GM19467 (cell line): ENCODE measurements around the gene KIF17.
"Not testable (repeated sequence)": the region's sequence is repeated elsewhere in the genome, so short reads cannot be mapped to it uniquely, and the experiment has no call there.

Experiments
- ATAC-seq: cut with Tn5 transposase; IDR thresholded peaks from one replicate; pipeline ENCODE4 v1.9.1; 2021; ENCODE audit warnings: mild to moderate bottlenecking, moderate library complexity; ENCODE audit not compliant: unreplicated experiment

KIF17 gene

GRCh38 chr1:20693623-20694022, 24.2 kb downstream of the KIF17 start:
- ATAC-seq, result no peak

DNA sequence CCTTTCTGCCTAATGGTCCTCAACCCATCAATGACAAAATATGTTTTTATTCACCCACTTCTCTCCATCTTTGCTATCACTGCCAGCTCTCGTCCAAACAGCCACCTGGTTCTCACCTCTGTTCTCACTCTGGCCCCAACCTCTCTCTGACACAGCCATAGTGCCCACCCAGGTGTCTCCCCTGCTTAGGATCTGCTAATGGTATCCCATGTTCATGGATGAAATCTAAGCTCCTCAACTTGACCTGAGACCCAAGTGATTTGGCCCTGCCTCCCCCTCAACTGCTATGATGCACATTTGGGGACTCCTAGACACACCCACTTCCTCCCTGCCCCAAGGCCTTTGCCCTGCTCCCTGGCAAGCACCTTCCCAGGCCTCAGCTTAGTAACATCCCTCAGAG, 25.9 kb downstream of the KIF17 start:
- ATAC-seq, result no peak

DNA sequence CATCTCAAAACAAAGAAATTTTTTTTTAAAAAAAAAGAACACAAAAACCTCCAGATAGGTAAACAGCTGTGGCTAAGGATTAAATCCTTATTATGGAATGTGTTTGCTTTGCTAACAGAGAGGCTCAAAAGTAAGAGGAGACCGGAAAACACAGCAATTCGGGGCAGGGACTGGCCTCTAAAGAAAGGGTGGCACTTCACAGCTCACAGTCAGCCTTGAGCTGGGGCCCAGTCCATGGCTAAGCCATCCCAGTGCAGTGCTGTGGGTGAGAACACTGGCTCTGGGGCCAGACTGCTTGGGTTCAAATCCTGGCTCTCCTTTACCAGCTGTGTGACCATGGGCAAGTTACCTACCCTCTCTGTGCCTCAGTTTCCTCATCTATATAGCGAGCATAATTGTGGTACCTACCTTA, 28.2 kb downstream of the KIF17 start:
- no peak for ATAC-seq

DNA sequence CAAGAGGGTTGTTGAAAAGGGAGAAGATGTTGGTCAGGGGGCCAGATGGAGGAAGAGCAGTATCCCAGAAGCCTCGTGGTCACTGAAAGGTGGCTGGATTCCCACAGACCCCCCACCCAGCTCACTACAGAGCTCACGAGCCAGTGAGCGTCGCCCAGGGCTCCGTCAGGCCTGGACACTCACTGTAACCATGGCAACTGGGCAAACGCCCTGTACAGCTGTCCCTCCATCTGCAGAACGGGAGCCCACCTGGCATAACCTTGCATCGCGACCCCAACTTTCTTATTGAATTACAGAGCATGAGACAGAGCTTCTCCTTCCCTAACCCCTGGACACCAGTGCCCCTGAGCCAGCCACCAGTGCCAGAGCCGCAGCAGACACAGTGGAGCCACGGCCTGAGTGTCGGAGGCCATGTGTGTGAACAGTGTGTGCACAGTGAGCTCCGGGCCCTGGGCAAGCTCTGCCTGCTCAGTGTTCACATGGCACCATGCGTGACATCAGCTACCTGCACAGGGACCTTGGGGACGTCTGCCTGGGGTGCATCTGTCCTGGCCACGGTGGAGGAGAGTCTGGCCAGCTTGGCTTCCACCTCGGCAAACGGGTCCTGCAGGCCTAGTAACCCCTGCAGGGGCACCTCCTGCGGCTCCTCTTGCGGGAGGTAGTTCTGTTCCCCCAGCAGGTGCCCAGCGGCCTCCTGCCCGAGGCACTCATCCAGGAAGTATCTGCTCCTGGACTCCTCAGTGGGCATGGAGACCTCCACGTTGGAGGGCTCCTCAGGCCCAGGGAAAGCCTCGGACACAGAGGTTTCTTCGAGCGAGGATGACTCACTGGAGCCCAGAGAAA, 30.7 kb downstream of the KIF17 start:
- ATAC-seq, result no peak

- no peak for ATAC-seq
These were observed 32.1 kb downstream of the KIF17 start for GRCh38 chr1:20685741-20686140.

DNA sequence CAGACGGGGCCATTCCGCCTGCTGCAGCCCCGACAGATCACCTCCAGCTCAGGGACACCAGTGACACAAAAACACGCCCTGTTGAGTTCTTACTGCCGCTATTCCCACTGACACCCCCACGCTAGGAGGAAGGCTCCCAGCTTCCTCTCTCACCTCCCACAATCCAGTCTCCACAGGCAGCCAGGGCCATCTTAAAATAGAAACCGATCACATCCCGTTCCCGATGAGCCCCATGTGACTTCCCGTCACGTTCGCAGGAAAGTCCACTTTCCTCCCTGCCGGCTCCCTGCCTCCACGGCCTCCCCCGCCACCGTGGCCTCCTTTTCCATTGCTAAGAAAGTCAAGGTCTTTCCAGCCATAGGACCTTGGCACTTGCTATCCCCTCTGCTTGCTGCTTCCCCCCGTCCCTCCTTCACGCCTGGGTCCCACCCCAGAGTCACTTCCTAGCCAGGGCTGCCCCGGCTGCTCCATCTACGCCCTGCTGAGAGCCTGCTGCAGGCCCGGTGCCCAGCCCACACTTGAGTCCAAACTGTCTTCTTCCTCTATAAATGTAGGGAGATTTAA, 32.6 kb downstream of the KIF17 start:
- no peak for ATAC-seq

GRCh38 chr1:20684651-20685050, 33.2 kb downstream of the KIF17 start:
- ATAC-seq, result no peak

DNA sequence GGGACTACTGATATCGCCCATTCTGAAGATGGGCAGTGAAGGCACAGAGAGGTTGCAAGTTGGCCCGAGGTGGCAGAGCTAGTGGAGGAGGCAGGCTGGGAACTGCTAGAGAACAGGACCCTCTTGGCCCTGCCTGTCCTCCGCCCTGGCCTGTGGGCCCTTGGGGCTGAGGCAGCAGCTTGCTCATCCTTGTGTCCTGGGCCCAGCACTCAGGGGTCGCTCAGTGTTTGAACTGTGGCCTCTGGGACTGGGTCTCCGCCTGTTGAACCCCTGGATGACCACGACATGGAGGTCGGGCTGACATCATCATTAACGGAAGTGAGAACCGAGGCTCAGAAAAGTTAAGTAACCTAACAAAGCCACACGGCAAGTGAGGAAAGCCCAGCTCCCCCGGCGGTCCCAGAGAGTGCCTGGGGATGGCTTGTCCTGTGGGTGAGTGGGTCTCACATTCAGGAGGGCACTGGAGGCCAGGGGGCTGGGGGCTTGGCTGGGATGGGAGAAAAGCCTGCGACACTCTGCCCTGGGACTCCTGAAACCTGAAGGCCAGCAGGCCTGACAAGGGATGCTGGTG, 33.7 kb downstream of the KIF17 start:
- ATAC-seq, result no peak

DNA sequence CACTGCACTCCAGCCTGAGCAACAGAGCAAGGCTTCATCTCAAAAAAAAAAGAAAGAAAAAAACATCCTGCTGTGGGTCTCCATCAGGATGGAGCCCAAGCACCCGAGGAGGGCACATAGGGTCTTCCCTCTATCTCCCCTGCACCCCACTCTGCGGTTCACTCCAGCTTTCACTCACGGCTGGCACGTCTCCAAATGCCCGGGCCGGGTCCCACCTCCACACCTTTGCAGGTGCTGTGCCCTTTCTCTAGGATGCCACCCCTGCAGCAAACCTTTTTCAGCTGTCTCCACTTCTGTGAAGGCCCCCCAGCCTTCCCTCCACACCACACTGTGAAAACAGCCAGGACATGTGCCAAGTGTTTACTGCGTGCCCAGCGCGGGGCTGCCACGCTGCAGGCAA, 34.2 kb downstream of the KIF17 start:
- no peak for ATAC-seq

GRCh38 chr1:20682571-20683236, 35.1 kb downstream of the KIF17 start:
- ATAC-seq, result no peak

DNA sequence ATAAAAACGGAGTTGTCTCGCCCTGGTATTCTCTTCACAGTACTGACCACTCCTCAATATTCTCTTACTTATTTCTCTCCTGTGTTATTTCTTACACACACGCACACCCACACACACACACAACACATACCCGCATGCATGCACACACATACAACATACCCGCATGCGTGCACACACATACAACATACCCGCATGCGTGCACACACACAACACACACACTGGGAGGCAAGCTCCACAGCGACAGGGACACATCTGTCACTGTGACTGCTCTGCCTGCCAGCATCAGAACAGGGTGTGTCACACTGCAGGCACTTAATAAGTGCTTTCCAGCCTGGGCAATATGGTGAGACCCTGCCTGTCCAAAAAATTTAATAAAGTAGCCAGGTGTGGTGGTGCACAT, 35.8 kb downstream of the KIF17 start:
- ATAC-seq, result no peak

DNA sequence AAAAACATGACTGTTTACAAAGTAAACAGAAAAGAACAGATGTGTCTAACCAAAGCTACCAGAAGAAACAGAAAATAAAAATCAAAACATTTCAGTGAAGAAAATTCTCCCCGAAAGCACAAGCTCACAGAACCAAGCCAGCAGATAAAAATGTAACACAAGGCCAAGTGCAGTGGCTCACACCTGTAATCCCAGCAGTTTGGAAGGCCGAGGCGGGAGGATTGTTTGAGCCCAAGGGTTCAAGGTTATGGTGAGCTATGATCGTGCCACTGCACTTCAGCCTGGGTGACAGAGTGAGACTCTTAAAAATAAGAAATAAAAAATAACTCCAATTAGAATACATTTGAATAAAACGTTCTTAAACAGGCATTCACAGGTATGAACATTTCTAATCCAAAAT, 37.5 kb downstream of the KIF17 start:
- no peak for ATAC-seq

DNA sequence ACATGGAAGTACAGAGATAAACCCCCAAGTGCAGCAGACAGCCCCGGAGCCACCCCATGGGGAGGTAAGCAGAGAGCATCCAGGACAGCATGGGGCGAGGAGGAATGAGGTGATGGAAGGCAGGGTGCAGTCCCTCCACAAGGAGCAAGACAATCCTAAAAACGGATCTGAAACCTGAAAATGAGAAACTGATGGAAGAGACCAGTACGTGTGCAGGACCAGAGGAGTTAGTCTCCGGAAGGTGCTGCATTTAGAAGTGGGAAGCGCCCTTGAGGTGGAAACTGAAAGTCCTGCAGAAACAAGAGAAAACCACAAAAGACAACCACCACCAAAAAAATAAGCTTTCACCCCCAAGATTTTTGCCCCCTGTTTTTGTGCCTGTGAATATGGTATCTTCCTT, 39.2 kb downstream of the KIF17 start:
- no peak for ATAC-seq

DNA sequence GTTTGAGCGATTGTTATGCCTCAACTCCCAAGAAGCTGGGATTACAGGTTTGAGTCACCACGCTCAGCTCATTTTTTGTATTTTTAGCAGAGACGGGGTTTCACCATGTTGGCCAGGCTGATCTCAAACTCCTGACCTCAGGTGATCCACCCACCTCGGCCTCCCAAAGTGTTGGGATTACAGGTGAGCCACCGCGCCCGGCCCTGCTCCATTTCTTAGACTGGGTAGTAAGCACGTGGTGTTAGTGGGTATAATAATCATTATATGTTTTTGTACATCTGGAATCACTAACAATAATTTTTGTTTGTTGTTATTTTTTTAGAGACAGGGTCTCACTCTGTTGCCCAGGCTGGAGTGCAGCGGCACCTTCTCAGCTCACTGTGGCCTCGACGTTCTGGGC, 44.2 kb downstream of the KIF17 start:
- ATAC-seq, result not testable (repeated sequence)

GRCh38 chr1:20672265-20672632, 45.6 kb downstream of the KIF17 start:
- ATAC-seq, result no peak

GRCh38 chr1:20670936-20671335, 46.9 kb downstream of the KIF17 start:
- ATAC-seq, result no peak

DNA sequence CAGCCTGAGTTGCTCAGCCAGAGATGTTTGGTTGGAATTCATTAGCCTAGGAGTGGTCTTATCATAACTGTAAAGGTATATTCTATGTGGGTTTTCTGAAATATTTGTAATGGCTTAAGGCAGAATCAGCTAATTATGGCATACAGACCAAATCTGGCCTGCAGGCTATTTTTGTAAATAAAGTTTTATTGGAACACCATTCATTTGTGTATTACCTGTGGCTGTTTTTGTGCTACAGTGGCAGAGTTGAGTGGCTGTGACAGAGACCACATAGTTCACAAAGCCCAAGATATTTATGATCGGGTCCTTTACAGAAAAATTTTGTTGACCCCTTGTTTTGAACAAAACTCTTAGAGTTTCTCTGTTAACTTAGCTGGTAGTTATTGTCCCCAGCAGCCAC, 49.2 kb downstream of the KIF17 start:
- no peak for ATAC-seq

GRCh38 chr1:20666804-20667203, 51.0 kb downstream of the KIF17 start:
- no peak for ATAC-seq

GRCh38 chr1:20666146-20666545, 51.7 kb downstream of the KIF17 start:
- ATAC-seq, result no peak

DNA sequence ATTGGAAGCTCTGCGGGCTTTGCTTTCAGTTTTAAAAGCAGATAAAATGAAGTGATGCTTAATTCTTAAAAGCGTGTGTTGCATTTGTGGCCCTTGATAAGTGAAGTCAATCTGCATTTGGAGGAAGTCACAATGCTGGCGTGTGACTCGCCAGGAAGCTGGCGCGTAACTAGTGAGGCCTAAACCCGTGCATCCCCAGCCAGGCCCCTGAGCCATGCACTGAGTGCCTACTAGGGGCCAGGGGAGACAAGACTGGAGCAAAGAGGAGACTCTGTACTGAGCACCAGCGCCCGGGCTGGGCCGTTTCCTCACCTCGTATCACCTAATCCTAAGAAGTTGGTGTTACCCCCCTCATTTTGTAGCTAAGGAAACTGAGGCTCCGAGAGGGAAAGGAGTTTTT, 52.1 kb downstream of the KIF17 start:
- no peak for ATAC-seq

- no peak for ATAC-seq
These were observed 53.7 kb downstream of the KIF17 start for GRCh38 chr1:20663969-20664715.
